GM10248 (cell line): ENCODE results near the gene PLEKHA8.

Source experiments
- CTCF ChIA-PET: fragments of 300-600 bp; sonication (Branson Sonifier 250); formaldehyde crosslinking; extraction: SDS; loops from one replicate; lab custom pipeline; 2021; ENCODE audit warnings: antibody characterized with exemption; lab: Yijun Ruan, JAX
- POLR2A ChIA-PET: fragments of 350-650 bp; sonication (Branson Sonifier 250); formaldehyde crosslinking; extraction: SDS; loops from one replicate; lab custom pipeline; 2020; ENCODE audit warnings: antibody characterized with exemption; lab: Yijun Ruan, JAX
- DNase-seq: peaks from one replicate; pipeline ENCODE4 v3.0.0; 2012; ENCODE audit errors: extremely low spot score
- TF ChIP-seq, protein P1 (sequence below): IDR thresholded peaks from 2 replicates; pipeline ENCODE4 v1.5.1; 2012; ENCODE audit warnings: mild to moderate bottlenecking, low read depth; ENCODE audit errors: extremely low read depth, missing control alignments, control extremely low read depth

PLEKHA8 gene, protein sequence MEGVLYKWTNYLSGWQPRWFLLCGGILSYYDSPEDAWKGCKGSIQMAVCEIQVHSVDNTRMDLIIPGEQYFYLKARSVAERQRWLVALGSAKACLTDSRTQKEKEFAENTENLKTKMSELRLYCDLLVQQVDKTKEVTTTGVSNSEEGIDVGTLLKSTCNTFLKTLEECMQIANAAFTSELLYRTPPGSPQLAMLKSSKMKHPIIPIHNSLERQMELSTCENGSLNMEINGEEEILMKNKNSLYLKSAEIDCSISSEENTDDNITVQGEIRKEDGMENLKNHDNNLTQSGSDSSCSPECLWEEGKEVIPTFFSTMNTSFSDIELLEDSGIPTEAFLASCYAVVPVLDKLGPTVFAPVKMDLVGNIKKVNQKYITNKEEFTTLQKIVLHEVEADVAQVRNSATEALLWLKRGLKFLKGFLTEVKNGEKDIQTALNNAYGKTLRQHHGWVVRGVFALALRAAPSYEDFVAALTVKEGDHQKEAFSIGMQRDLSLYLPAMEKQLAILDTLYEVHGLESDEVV

GRCh38 chr7:30028216-30028748, at the start of gene PLEKHA8:
PLEKHA8 (plus strand) TSS chr7:30028412; CDS start chr7:30028763, 351 bp downstream.
- TF ChIP-seq, protein P1, sequence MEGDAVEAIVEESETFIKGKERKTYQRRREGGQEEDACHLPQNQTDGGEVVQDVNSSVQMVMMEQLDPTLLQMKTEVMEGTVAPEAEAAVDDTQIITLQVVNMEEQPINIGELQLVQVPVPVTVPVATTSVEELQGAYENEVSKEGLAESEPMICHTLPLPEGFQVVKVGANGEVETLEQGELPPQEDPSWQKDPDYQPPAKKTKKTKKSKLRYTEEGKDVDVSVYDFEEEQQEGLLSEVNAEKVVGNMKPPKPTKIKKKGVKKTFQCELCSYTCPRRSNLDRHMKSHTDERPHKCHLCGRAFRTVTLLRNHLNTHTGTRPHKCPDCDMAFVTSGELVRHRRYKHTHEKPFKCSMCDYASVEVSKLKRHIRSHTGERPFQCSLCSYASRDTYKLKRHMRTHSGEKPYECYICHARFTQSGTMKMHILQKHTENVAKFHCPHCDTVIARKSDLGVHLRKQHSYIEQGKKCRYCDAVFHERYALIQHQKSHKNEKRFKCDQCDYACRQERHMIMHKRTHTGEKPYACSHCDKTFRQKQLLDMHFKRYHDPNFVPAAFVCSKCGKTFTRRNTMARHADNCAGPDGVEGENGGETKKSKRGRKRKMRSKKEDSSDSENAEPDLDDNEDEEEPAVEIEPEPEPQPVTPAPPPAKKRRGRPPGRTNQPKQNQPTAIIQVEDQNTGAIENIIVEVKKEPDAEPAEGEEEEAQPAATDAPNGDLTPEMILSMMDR = no peak
- POLR2A ChIA-PET = no interaction called here
- peak; percentile 89 for DNase-seq
- CTCF ChIA-PET = no interaction called here

- CTCF ChIA-PET = interaction anchor here (0.9 to 2.5 kb wide), 5 partner anchors 11 to 59 kb away, joined by 3 to 7 read pairs (median 4); no protein-coding TSS in a partner anchor
- POLR2A ChIA-PET = no interaction called here
- TF ChIP-seq, protein P1 = no peak
- no peak for DNase-seq
Observed at GRCh38 chr7:29980151-29980550, 48.1 kb upstream of the PLEKHA8 start.

- DNase-seq = peak; percentile 24
- POLR2A ChIA-PET = no interaction called here
- CTCF ChIA-PET = interaction anchor here (1.8 kb wide), 1 partner anchor 75 kb away, joined by 6 read pairs; no protein-coding TSS in a partner anchor
- TF ChIP-seq, protein P1 = no peak
Observed at GRCh38 chr7:29987083-29987482, 41.1 kb upstream of the PLEKHA8 start.

GRCh38 chr7:29987811-29988317, 40.3 kb upstream of the PLEKHA8 start:
- CTCF ChIA-PET = interaction anchor here (0.8 to 1.8 kb wide), 3 partner anchors 11 to 74 kb away, joined by 4 to 6 read pairs (median 4); partner anchors contain the start of gene FKBP14

DNA sequence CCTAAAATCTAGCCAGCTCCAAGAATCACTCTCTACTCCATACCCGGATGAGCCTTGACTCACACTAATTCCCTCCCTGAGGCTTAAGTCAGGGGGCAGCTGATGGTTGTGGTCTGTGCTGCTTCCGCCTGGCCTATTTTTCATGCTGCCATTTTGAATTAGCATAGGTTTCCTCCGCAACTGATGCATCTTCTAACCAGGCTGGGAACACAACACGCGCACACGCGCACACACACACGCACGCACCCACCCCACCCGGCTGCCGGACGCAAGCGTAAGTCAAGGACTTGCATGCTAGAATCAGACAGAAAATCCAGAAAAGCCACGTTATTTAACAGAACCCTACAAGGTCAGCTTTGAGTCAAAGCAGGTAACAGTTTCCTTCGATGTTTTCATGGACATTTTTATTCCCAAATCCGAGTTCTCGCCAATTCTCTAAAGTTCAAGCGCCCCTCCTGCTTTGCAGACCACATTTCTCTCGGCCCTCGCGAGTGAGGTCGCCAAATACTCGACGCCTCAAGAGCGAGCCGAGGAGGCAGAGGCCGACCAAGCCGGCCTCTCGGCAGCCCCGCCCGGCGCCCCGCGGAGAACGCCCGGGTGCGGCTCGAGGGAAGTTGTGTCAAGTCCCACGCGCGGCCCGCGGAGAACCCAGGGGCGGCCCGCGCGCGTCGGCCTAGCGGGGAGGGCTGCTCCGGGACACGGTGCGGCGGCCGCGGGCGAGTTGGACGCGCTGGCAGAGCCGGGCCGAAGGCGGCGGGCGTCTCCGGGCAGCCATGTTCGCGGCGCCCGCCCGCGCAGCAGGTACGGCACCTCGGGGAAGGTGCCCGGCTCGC, 39.6 kb upstream of the PLEKHA8 start:
- POLR2A ChIA-PET = no interaction called here
- peak; percentile 59 for DNase-seq
- TF ChIP-seq, protein P1 = no peak
- CTCF ChIA-PET = interaction anchor here (0.8 to 1.8 kb wide), 3 partner anchors 12 to 74 kb away, joined by 4 to 6 read pairs (median 4); partner anchors contain the start of gene FKBP14

More at GRCh38 chr7:29987811-29988317, 40.3 kb upstream of the PLEKHA8 start:
- TF ChIP-seq, protein P1 = no peak
- peak; percentile 21 for DNase-seq
- POLR2A ChIA-PET = no interaction called here
